Measurements from ENCODE around the gene TRPC6. TPM values are rescaled to one million over a fixed set of nuclear protein-coding genes. Genes with fewer than 3 reads are reported as not detected.

Gene TRPC6
- total RNA-seq, 1 experiment from 2014 or later: not detected

Small RNAs within 50 kb of the gene (small RNA-seq; reads per million reads assigned to genes)
- not detected for gene MIR3920
